Liver (tissue), 3 donors: Measurements from ENCODE around the gene SEMA3C.

ENCODE experiments used
- EGR1 ChIP-seq, 2 donors: IDR thresholded peaks; 2 replicates each; pipeline ENCODE4 v1.6.1; 2016 to 2018; ENCODE audit warnings: antibody characterized with exemption in 2 of 2, low read depth in 2 of 2
- FOXA1 ChIP-seq: IDR thresholded peaks from 2 replicates; pipeline ENCODE4 v1.6.1; 2016; ENCODE audit warnings: antibody characterized with exemption
- GABPA ChIP-seq, 2 donors: IDR thresholded peaks in 1 of 2; conservative IDR thresholded peaks in 1 of 2; 2 replicates each; pipeline ENCODE4 v1.6.1; 2016; ENCODE audit warnings: antibody characterized with exemption in 2 of 2, mild to moderate bottlenecking in 1 of 2, moderate library complexity in 1 of 2
- NR2F2 ChIP-seq: IDR thresholded peaks from 2 replicates; pipeline ENCODE4 v1.6.1; 2016; ENCODE audit warnings: antibody characterized with exemption
- RAD21 ChIP-seq, 2 donors: IDR thresholded peaks; 2 replicates each; pipeline ENCODE4 v1.6.1; 2016; ENCODE audit warnings: antibody characterized with exemption in 2 of 2, mild to moderate bottlenecking in 2 of 2
- SP1 ChIP-seq: IDR thresholded peaks from 2 replicates; pipeline ENCODE4 v1.6.1; 2018; ENCODE audit warnings: antibody characterized with exemption, mild to moderate bottlenecking
- YY1 ChIP-seq: IDR thresholded peaks from 2 replicates; pipeline ENCODE4 v1.6.1; 2016; ENCODE audit warnings: antibody characterized with exemption, mild to moderate bottlenecking
- TF ChIP-seq, protein P1 (sequence below): fragments of 150-350 bp; IDR thresholded peaks from 2 replicates; pipeline ENCODE4 v1.5.1; 2017; ENCODE audit warnings: improper control_type of control experiment, low read depth, low read length; ENCODE audit not compliant: missing input control
- TF ChIP-seq, protein P2 (sequence below): IDR thresholded peaks from 2 replicates; pipeline ENCODE4 v1.6.1; 2016; ENCODE audit warnings: antibody characterized with exemption
- TF ChIP-seq, protein P3 (sequence below): IDR thresholded peaks from 2 replicates; pipeline ENCODE4 v1.6.1; 2016; ENCODE audit warnings: antibody characterized with exemption, mild to moderate bottlenecking
- donor health status: healthy.
- donor health status: healthy.

DNA sequence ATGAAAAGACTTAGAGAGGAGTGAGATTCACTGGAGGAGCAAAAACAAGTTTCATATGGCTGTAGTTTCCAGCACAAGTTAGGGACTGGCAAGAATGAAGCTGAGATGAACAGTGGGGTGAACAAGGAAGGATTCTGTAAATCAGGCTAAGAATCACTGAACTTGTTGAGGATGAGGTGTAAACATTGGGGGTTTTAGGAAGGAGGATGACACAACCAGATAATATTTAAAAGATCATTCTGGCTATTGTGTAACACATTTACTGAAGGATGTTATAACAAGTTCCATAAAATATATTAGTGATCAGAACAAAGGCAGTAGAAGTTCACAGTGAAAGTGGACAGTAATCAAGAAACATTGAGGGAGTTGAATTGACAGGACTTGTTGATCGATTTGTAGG, 211.5 kb downstream of the SEMA3C start:
- TF ChIP-seq FOXA1 (no peak), RAD21 (IDR thresholded peaks at IDR 0.05) (no peak), EGR1 (IDR thresholded peaks at IDR 0.05; ENCODE audit: low read depth in 2 of 2) (no peak), NR2F2 (no peak), YY1 (no peak), GABPA (IDR thresholded peaks at IDR 0.05 in 1 of 2, conservative IDR thresholded peaks at IDR 0.05 in 1 of 2) (no peak), SP1 (no peak)
- TF ChIP-seq, protein P1, sequence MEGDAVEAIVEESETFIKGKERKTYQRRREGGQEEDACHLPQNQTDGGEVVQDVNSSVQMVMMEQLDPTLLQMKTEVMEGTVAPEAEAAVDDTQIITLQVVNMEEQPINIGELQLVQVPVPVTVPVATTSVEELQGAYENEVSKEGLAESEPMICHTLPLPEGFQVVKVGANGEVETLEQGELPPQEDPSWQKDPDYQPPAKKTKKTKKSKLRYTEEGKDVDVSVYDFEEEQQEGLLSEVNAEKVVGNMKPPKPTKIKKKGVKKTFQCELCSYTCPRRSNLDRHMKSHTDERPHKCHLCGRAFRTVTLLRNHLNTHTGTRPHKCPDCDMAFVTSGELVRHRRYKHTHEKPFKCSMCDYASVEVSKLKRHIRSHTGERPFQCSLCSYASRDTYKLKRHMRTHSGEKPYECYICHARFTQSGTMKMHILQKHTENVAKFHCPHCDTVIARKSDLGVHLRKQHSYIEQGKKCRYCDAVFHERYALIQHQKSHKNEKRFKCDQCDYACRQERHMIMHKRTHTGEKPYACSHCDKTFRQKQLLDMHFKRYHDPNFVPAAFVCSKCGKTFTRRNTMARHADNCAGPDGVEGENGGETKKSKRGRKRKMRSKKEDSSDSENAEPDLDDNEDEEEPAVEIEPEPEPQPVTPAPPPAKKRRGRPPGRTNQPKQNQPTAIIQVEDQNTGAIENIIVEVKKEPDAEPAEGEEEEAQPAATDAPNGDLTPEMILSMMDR, result no peak
- TF ChIP-seq, protein P2, sequence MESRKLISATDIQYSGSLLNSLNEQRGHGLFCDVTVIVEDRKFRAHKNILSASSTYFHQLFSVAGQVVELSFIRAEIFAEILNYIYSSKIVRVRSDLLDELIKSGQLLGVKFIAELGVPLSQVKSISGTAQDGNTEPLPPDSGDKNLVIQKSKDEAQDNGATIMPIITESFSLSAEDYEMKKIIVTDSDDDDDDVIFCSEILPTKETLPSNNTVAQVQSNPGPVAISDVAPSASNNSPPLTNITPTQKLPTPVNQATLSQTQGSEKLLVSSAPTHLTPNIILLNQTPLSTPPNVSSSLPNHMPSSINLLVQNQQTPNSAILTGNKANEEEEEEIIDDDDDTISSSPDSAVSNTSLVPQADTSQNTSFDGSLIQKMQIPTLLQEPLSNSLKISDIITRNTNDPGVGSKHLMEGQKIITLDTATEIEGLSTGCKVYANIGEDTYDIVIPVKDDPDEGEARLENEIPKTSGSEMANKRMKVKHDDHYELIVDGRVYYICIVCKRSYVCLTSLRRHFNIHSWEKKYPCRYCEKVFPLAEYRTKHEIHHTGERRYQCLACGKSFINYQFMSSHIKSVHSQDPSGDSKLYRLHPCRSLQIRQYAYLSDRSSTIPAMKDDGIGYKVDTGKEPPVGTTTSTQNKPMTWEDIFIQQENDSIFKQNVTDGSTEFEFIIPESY, result no peak
- TF ChIP-seq, protein P3, sequence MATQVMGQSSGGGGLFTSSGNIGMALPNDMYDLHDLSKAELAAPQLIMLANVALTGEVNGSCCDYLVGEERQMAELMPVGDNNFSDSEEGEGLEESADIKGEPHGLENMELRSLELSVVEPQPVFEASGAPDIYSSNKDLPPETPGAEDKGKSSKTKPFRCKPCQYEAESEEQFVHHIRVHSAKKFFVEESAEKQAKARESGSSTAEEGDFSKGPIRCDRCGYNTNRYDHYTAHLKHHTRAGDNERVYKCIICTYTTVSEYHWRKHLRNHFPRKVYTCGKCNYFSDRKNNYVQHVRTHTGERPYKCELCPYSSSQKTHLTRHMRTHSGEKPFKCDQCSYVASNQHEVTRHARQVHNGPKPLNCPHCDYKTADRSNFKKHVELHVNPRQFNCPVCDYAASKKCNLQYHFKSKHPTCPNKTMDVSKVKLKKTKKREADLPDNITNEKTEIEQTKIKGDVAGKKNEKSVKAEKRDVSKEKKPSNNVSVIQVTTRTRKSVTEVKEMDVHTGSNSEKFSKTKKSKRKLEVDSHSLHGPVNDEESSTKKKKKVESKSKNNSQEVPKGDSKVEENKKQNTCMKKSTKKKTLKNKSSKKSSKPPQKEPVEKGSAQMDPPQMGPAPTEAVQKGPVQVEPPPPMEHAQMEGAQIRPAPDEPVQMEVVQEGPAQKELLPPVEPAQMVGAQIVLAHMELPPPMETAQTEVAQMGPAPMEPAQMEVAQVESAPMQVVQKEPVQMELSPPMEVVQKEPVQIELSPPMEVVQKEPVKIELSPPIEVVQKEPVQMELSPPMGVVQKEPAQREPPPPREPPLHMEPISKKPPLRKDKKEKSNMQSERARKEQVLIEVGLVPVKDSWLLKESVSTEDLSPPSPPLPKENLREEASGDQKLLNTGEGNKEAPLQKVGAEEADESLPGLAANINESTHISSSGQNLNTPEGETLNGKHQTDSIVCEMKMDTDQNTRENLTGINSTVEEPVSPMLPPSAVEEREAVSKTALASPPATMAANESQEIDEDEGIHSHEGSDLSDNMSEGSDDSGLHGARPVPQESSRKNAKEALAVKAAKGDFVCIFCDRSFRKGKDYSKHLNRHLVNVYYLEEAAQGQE, result no peak
